DND-41 (cell line): ENCODE data around the gene PRDM15.
A peak's percentile ranks its signal among the peaks of the same experiment; 100 is the strongest.

Source experiments
- ATAC-seq: fragments of 200-7000 bp; cut with Tn5 transposase; 3 replicates; pipeline ENCODE4 v1.9.1; 2021; ENCODE audit warnings: low read depth; ENCODE audit not compliant: insufficient read depth
- DNase-seq: peaks from one replicate; pipeline ENCODE4 v3.0.0-alpha.2; 2020
- H2AFZ ChIP-seq: 2 replicates; pipeline ENCODE4 v1.6.0; 2012; ENCODE audit warnings: low read depth, low read length
- H3K27ac ChIP-seq: 2 replicates; pipeline ENCODE4 v1.5.1; 2012; ENCODE audit warnings: low read length, inconsistent platforms
- H3K27me3 ChIP-seq: fragments of 200-600 bp; sonication (generic); 2 replicates; pipeline ENCODE4 v1.6.0; 2012; ENCODE audit warnings: low read length, mild to moderate bottlenecking, inconsistent platforms; ENCODE audit not compliant: insufficient read depth, poor library complexity
- H3K36me3 ChIP-seq: 2 replicates; pipeline ENCODE4 v1.5.1; 2012; ENCODE audit warnings: low read length, inconsistent platforms; ENCODE audit not compliant: insufficient read depth
- H3K4me1 ChIP-seq: 2 replicates; pipeline ENCODE4 v1.5.1; 2012; ENCODE audit warnings: mild to moderate bottlenecking, low read length; ENCODE audit not compliant: insufficient read depth
- H3K4me2 ChIP-seq: 2 replicates; pipeline ENCODE4 v1.6.0; 2012; ENCODE audit warnings: mild to moderate bottlenecking, moderate library complexity, low read length, inconsistent platforms; ENCODE audit not compliant: insufficient read depth
- H3K4me3 ChIP-seq, 2 experiments: fragments of 200-600 bp in 1 of 2; shearing (Covaris generic) in 1 of 2; 2 replicates each; pipeline ENCODE4 v1.5.1; 2012 to 2016; ENCODE audit warnings: inconsistent platforms in 2 of 2, low read length in 2 of 2, mild to moderate bottlenecking in 2 of 2, low read depth in 1 of 2, moderate library complexity in 1 of 2
- H3K79me2 ChIP-seq: 2 replicates; pipeline ENCODE4 v1.6.0; 2012; ENCODE audit warnings: low read length, inconsistent platforms; ENCODE audit not compliant: insufficient read depth
- H3K9ac ChIP-seq: 2 replicates; pipeline ENCODE4 v1.6.0; 2012; ENCODE audit warnings: low read depth, mild to moderate bottlenecking, inconsistent platforms, low read length, moderate library complexity
- H3K9me3 ChIP-seq: 2 replicates; pipeline ENCODE4 v1.5.1; 2012; ENCODE audit warnings: low read length, moderate library complexity, mild to moderate bottlenecking, inconsistent platforms; ENCODE audit not compliant: insufficient read depth, severe bottlenecking
- H4K20me1 ChIP-seq: 2 replicates; pipeline ENCODE4 v1.6.0; 2012; ENCODE audit warnings: low read length; ENCODE audit not compliant: insufficient read depth
- CTCF ChIP-seq: IDR thresholded peaks from 2 replicates; pipeline ENCODE4 v1.5.1; 2012; ENCODE audit warnings: borderline replicate concordance, low read length, moderate library complexity, mild to moderate bottlenecking; ENCODE audit not compliant: poor library complexity, severe bottlenecking; ENCODE audit errors: extremely low read depth
- EZH2 ChIP-seq: IDR thresholded peaks from 3 replicates; pipeline ENCODE4 v1.6.1; 2012; ENCODE audit warnings: borderline replicate concordance, low read depth, mild to moderate bottlenecking, moderate library complexity, low read length, inconsistent platforms; ENCODE audit not compliant: severe bottlenecking

Gene PRDM15

GRCh38 chr21:41881051-41881450 lies 1.9 kb upstream of the PRDM15 start:
- H3K79me2 ChIP-seq, result peaks cover 33% of the 10 kb centered on the region
- no peak for TF ChIP-seq EZH2
- H3K4me1 ChIP-seq, result peaks cover 34% of the 10 kb centered on the region
- no peak overlapping the region for H2AFZ ChIP-seq
- H3K9ac ChIP-seq, result no peak overlapping the region
- H3K36me3 ChIP-seq, result peaks cover 9% of the 10 kb centered on the region; the same call in 1 of the 2 replicates
- H3K27me3 ChIP-seq, result no peaks in the 10 kb centered on the region
- H3K9me3 ChIP-seq, result no peaks in the 10 kb centered on the region
- no peak overlapping the region for H3K27ac ChIP-seq
- DNase-seq (no peak), ATAC-seq (no peak)
- H4K20me1 ChIP-seq, result peaks cover 7% of the 10 kb centered on the region; the same call in 1 of the 2 replicates
- H3K4me2 ChIP-seq, result peak overlapping the region; percentile 71; the same call in 1 of the 2 replicates
- H3K4me3 ChIP-seq, result no peak overlapping the region

- Histone ChIP-seq H3K27ac (peak overlapping the region; percentile 86; the same call in 1 of the 2 replicates), H3K4me1 (peaks cover 34% of the 10 kb centered on the region), H2AFZ (no peak overlapping the region), H3K9ac (peak overlapping the region; percentile 97), H3K4me2 (peak overlapping the region; percentile 71), H3K79me2 (peaks cover 41% of the 10 kb centered on the region), H3K27me3 (no peaks in the 10 kb centered on the region), H4K20me1 (peaks cover 7% of the 10 kb centered on the region; the same call in 1 of the 2 replicates), H3K36me3 (peaks cover 12% of the 10 kb centered on the region; the same call in 1 of the 2 replicates), H3K4me3 (peak overlapping the region; percentile 70 to 94; a peak in 3 of 4 replicates), H3K9me3 (no peaks in the 10 kb centered on the region)
- TF ChIP-seq CTCF, result no peak
- TF ChIP-seq EZH2, result no peak
- ATAC-seq (no peak), DNase-seq (no peak)
Measured at GRCh38 chr21:41880153-41880552, 1.0 kb upstream of the PRDM15 start.

- Histone ChIP-seq H4K20me1 (peaks cover 10% of the 10 kb centered on the region; the same call in 1 of the 2 replicates), H3K36me3 (peaks cover 17% of the 10 kb centered on the region), H3K4me1 (peaks cover 34% of the 10 kb centered on the region), H3K4me2 (peak overlapping the region; percentile 85; the same call in 1 of the 2 replicates), H3K27me3 (no peaks in the 10 kb centered on the region), H3K79me2 (peaks cover 54% of the 10 kb centered on the region), H3K9me3 (no peaks in the 10 kb centered on the region), H2AFZ (0 out of 2 replicates have a peak overlapping the region, but pooled peaks have one; percentile 82), H3K9ac (peak overlapping the region; percentile 97), H3K4me3 (peak overlapping the region; percentile 88 to 94; a peak in 3 of 4 replicates), H3K27ac (peak overlapping the region; percentile 91)
- DNase-seq (peak; percentile 84), ATAC-seq (peak; percentile 52)
- TF ChIP-seq CTCF, result no peak
- no peak for TF ChIP-seq EZH2
Measured at GRCh38 chr21:41878831-41879189, 334 bp downstream of the PRDM15 start.

- H3K9me3 ChIP-seq, result no peaks in the 10 kb centered on the region
- peaks cover 60% of the 10 kb centered on the region for H3K79me2 ChIP-seq
- DNase-seq (peak; percentile 47), ATAC-seq (peak; percentile 36)
- TF ChIP-seq CTCF (no peak), EZH2 (no peak)
- H2AFZ ChIP-seq, result peak overlapping the region; percentile 82
- peak overlapping the region; percentile 91 for H3K27ac ChIP-seq
- H3K27me3 ChIP-seq, result no peaks in the 10 kb centered on the region
- H3K4me3 ChIP-seq, result peak overlapping the region; percentile 88 to 94; a peak in 3 of 4 replicates
- peaks cover 20% of the 10 kb centered on the region for H3K36me3 ChIP-seq
- peaks cover 12% of the 10 kb centered on the region; the same call in 1 of the 2 replicates for H4K20me1 ChIP-seq
- H3K4me2 ChIP-seq, result peak overlapping the region; percentile 85
- peaks cover 34% of the 10 kb centered on the region for H3K4me1 ChIP-seq
- H3K9ac ChIP-seq, result peak overlapping the region; percentile 97
Measured at GRCh38 chr21:41877901-41878830, 978 bp downstream of the PRDM15 start.
